ENCODE data around the gene B3GNT2. TPM values are rescaled to one million over a fixed set of nuclear protein-coding genes. Genes with fewer than 3 reads are reported as not detected.

B3GNT2 gene
- total and polyA plus RNA-seq, 2 donors from 2014 or later, result 17.5 to 35.0 TPM

DNA sequence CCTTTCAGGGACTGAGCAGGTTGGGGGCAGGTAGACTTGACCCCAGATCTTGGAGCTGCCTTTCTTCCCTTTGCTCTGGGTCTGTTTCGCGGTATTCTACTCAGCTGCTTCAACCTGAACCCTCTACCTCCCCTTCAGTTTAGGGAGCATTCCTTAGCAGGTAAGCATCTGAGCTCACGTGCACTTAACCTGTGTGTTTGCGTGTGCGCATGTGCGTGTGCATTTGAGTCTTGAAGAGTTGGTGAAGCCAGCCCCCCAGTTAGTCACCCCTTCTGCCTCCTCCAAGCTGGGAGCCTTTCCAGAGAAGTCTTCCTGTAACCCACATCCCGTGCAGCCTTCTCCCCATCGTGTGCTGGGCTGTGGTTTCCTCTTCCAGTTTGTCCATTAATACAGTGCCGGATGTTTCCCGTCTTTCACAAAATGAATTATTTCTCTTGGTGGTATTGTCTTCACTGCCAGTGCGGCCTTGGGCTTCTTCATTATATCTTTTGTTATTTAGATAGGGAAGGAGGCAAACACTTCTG, 33.2 kb downstream of the B3GNT2 start:
- Histone ChIP-seq H3K4me3 (ENCODE audit: low read length in 3 of 3) (no peak overlapping the region), H3K9me3 (ENCODE audit: control insufficient read depth in 2 of 3, insufficient read depth in 1 of 3, low read length in 3 of 3) (no peaks in the 10 kb centered on the region), H3K4me1 (ENCODE audit: control insufficient read depth in 2 of 3, insufficient read depth in 2 of 3, low read depth in 1 of 3, low read length in 3 of 3) (no peaks in the 10 kb centered on the region), H3K9ac (ENCODE audit: low read length in 3 of 3) (no peak overlapping the region), H3K27me3 (ENCODE audit: control insufficient read depth, insufficient read depth, low read length) (no peaks in the 10 kb centered on the region), H3K27ac (ENCODE audit: low read depth in 2 of 2, low read length in 2 of 2) (no peak overlapping the region), H3K36me3 (ENCODE audit: control insufficient read depth in 2 of 3, insufficient read depth in 3 of 3, low read length in 3 of 3) (peaks cover 0 to 13% (median 9%) of the 10 kb centered on the region in 3 donors)
- intact Hi-C loops (cut with DNase I), result no loop called here
- FAIRE-seq (no peak), DNase-seq (no peak)
- TF ChIP-seq, protein P1, sequence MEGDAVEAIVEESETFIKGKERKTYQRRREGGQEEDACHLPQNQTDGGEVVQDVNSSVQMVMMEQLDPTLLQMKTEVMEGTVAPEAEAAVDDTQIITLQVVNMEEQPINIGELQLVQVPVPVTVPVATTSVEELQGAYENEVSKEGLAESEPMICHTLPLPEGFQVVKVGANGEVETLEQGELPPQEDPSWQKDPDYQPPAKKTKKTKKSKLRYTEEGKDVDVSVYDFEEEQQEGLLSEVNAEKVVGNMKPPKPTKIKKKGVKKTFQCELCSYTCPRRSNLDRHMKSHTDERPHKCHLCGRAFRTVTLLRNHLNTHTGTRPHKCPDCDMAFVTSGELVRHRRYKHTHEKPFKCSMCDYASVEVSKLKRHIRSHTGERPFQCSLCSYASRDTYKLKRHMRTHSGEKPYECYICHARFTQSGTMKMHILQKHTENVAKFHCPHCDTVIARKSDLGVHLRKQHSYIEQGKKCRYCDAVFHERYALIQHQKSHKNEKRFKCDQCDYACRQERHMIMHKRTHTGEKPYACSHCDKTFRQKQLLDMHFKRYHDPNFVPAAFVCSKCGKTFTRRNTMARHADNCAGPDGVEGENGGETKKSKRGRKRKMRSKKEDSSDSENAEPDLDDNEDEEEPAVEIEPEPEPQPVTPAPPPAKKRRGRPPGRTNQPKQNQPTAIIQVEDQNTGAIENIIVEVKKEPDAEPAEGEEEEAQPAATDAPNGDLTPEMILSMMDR (IDR thresholded peaks at IDR 0.05; ENCODE audit: borderline replicate concordance, extremely low read depth, insufficient read depth), result no peak

DNA sequence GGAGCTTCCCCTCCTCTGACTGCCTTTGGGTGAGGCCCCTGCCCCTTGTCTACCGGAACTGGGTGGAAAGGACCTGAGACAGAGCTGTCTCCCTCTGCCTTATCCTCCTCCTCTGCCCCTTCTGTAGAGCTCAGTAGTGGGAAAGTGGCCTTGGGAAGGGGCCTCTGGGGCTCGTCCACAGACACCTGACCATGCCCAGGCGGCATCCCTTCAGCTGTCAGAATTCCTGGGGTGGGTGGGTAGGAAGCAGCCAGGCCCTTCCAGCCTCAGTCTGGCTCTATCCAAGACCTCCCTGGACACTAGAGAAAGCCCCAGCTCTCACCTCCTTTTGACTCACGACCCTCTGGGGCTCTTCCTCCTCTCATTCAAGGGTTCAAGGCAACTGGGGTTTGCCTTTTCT, 35.6 kb downstream of the B3GNT2 start:
- TF ChIP-seq, protein P1 (IDR thresholded peaks at IDR 0.05; ENCODE audit: borderline replicate concordance, extremely low read depth, insufficient read depth), result no peak
- Histone ChIP-seq H3K9me3 (ENCODE audit: control insufficient read depth in 2 of 3, insufficient read depth in 1 of 3, low read length in 3 of 3) (no peaks in the 10 kb centered on the region), H3K27me3 (ENCODE audit: control insufficient read depth, insufficient read depth, low read length) (no peaks in the 10 kb centered on the region), H3K4me1 (ENCODE audit: control insufficient read depth in 2 of 3, insufficient read depth in 2 of 3, low read depth in 1 of 3, low read length in 3 of 3) (no peaks in the 10 kb centered on the region), H3K36me3 (ENCODE audit: control insufficient read depth in 2 of 3, insufficient read depth in 3 of 3, low read length in 3 of 3) (no peaks in the 10 kb centered on the region), H3K9ac (ENCODE audit: low read length in 3 of 3) (no peak overlapping the region), H3K27ac (ENCODE audit: low read depth in 2 of 2, low read length in 2 of 2) (no peak overlapping the region), H3K4me3 (ENCODE audit: low read length in 3 of 3) (no peak overlapping the region)
- DNase-seq (no peak), FAIRE-seq (no peak)
- intact Hi-C loops (cut with DNase I), result no loop called here

DNA sequence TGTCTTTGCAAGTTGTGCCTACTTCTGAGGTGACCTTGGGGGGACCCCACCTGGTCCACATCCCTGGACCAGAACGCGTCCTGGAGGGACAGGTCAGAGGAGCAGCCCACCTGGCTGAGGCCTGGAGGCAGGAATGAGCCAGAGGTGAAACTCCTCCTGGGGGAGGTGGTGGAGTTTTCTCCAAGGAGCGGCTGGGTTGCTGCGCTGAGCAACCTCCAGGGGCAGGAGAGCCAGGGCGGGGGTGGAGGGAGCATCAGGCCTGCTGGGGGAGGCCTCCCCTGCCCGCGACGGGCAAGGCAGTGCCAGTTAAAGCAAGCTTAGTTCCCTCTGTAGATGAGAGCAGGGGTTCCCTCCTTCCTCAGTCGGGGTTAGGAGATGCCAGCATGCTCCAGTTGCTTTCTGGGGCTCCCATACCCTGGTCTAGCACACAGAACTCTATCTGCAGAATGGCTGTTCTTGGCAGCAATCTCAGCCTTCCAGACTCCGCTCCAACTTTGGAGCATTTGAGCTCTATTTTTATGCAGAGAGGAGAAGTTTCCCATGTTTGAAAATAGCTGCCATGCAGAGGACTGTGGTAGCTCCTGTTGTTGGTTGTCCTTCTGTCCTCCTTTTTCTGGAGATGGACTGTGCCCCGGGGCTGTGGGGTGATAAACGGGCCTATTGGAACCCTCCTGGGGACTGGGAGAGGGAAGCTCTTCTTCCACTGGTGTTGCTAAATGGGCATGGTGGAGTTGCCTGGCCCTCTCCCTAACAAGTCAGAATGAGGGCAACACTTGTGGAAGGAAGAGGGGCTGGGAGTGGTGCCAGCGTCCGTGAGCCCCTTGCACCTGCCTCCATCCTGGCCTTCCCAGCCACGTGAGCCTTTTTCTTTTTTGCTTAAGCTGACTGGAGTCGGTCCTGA, 39.1 kb downstream of the B3GNT2 start:
- intact Hi-C loops (cut with DNase I), result no loop called here
- Histone ChIP-seq H3K9me3 (ENCODE audit: control insufficient read depth in 2 of 3, insufficient read depth in 1 of 3, low read length in 3 of 3) (no peaks in the 10 kb centered on the region), H3K27ac (ENCODE audit: low read depth in 2 of 2, low read length in 2 of 2) (no peak overlapping the region), H3K36me3 (ENCODE audit: control insufficient read depth in 2 of 3, insufficient read depth in 3 of 3, low read length in 3 of 3) (no peaks in the 10 kb centered on the region), H3K4me3 (ENCODE audit: low read length in 3 of 3) (no peak overlapping the region), H3K4me1 (ENCODE audit: control insufficient read depth in 2 of 3, insufficient read depth in 2 of 3, low read depth in 1 of 3, low read length in 3 of 3) (no peaks in the 10 kb centered on the region), H3K9ac (ENCODE audit: low read length in 3 of 3) (no peak overlapping the region), H3K27me3 (ENCODE audit: control insufficient read depth, insufficient read depth, low read length) (no peaks in the 10 kb centered on the region)
- TF ChIP-seq, protein P1 (IDR thresholded peaks at IDR 0.05; ENCODE audit: borderline replicate concordance, extremely low read depth, insufficient read depth), result no peak
- DNase-seq, result no peak
- no peak for FAIRE-seq

Measured in kidney (tissue), 14 donors.